Activated CD4-positive, alpha-beta T cell treated with anti-CD3 and anti-CD28 coated beads, Interleukin-2, amount 10 ng/mL, durations not matched to agents 24 days and 14 days (primary cell): ENCODE results near the gene ZFYVE9. TPM values are rescaled to one million over a fixed set of nuclear protein-coding genes. Genes with fewer than 3 reads are reported as not detected.

Experiments used
- DNase-seq: peaks from one replicate; pipeline ENCODE4 v3.0.0; 2022
- H3K27ac Mint-ChIP-seq: one replicate; pipeline ENCODE4 v1.8.0; 2022; ENCODE audit warnings: mild to moderate bottlenecking, mixed read lengths
- H3K27me3 Mint-ChIP-seq: one replicate; pipeline ENCODE4 v1.8.0; 2022; ENCODE audit warnings: mixed read lengths
- H3K36me3 Mint-ChIP-seq: one replicate; pipeline ENCODE4 v1.8.0; 2022; ENCODE audit warnings: low read depth, mild to moderate bottlenecking, mixed read lengths
- H3K4me1 Mint-ChIP-seq: one replicate; pipeline ENCODE4 v1.8.0; 2021; ENCODE audit warnings: mixed read lengths
- H3K4me3 Mint-ChIP-seq: one replicate; pipeline ENCODE4 v1.8.0; 2022; ENCODE audit warnings: mild to moderate bottlenecking, moderate library complexity, mixed read lengths
- H3K9me3 Mint-ChIP-seq: one replicate; pipeline ENCODE4 v1.8.0; 2021; ENCODE audit warnings: mixed read lengths
- intact Hi-C: fragments of 100-400 bp; cut with micrococcal nuclease; formaldehyde crosslinking; loops from one replicate; pipeline ENCODE4 v1.15.1; 2023
- total RNA-seq: library from RNA; stranded (reverse); gene quantifications from 2 replicates; pipeline ENCODE4 v1.2.3, GENCODE V29; 2022

ZFYVE9 gene
- total RNA-seq, 1 donor from 2014 or later = 3.9 TPM

GRCh38 chr1:52233463-52233862 is 91.6 kb downstream of the ZFYVE9 start:
- peaks cover 9% of the 10 kb centered on the region for H3K27me3 Mint-ChIP-seq
- no peaks in the 10 kb centered on the region for H3K4me1 Mint-ChIP-seq
- H3K9me3 Mint-ChIP-seq = no peaks in the 10 kb centered on the region
- H3K27ac Mint-ChIP-seq = no peak overlapping the region
- DNase-seq = no peak
- no peaks in the 10 kb centered on the region for H3K36me3 Mint-ChIP-seq
- no peak overlapping the region for H3K4me3 Mint-ChIP-seq
- intact Hi-C loops = no loop called here

GRCh38 chr1:52234014-52234413 is 92.1 kb downstream of the ZFYVE9 start:
- DNase-seq = no peak
- H3K27ac Mint-ChIP-seq = no peak overlapping the region
- intact Hi-C loops = no loop called here
- no peaks in the 10 kb centered on the region for H3K4me1 Mint-ChIP-seq
- peaks cover 9% of the 10 kb centered on the region for H3K27me3 Mint-ChIP-seq
- H3K4me3 Mint-ChIP-seq = no peak overlapping the region
- H3K36me3 Mint-ChIP-seq = no peaks in the 10 kb centered on the region
- no peaks in the 10 kb centered on the region for H3K9me3 Mint-ChIP-seq

- no peaks in the 10 kb centered on the region for H3K4me1 Mint-ChIP-seq
- intact Hi-C loops = no loop called here
- no peak for DNase-seq
- H3K9me3 Mint-ChIP-seq = no peaks in the 10 kb centered on the region
- no peaks in the 10 kb centered on the region for H3K36me3 Mint-ChIP-seq
- H3K27ac Mint-ChIP-seq = no peak overlapping the region
- H3K4me3 Mint-ChIP-seq = no peak overlapping the region
- H3K27me3 Mint-ChIP-seq = peaks cover 9% of the 10 kb centered on the region
These were observed 92.8 kb downstream of the ZFYVE9 start for GRCh38 chr1:52234708-52235107.

- no peaks in the 10 kb centered on the region for H3K9me3 Mint-ChIP-seq
- DNase-seq = no peak
- intact Hi-C loops = no loop called here
- no peak overlapping the region for H3K27ac Mint-ChIP-seq
- peaks cover 1% of the 10 kb centered on the region for H3K4me1 Mint-ChIP-seq
- H3K27me3 Mint-ChIP-seq = peaks cover 9% of the 10 kb centered on the region
- no peak overlapping the region for H3K4me3 Mint-ChIP-seq
- no peaks in the 10 kb centered on the region for H3K36me3 Mint-ChIP-seq
These were observed 93.8 kb downstream of the ZFYVE9 start for GRCh38 chr1:52235646-52236045.

- Mint-ChIP-seq H3K27me3 (peaks cover 9% of the 10 kb centered on the region), H3K4me3 (no peak overlapping the region), H3K9me3 (no peaks in the 10 kb centered on the region), H3K4me1 (peaks cover 1% of the 10 kb centered on the region), H3K36me3 (no peaks in the 10 kb centered on the region), H3K27ac (no peak overlapping the region)
- intact Hi-C loops = no loop called here
- no peak for DNase-seq
These were observed 95.5 kb downstream of the ZFYVE9 start for GRCh38 chr1:52237430-52237829.

- no peak for DNase-seq
- Mint-ChIP-seq H3K36me3 (no peaks in the 10 kb centered on the region), H3K9me3 (no peaks in the 10 kb centered on the region), H3K4me1 (peaks cover 1% of the 10 kb centered on the region), H3K4me3 (no peak overlapping the region), H3K27me3 (peaks cover 9% of the 10 kb centered on the region), H3K27ac (no peak overlapping the region)
- intact Hi-C loops = no loop called here
These were observed 96.6 kb downstream of the ZFYVE9 start for GRCh38 chr1:52238474-52238873.

GRCh38 chr1:52238887-52239707 is 97.2 kb downstream of the ZFYVE9 start:
- no peak for DNase-seq
- no peak overlapping the region for H3K27ac Mint-ChIP-seq
- H3K9me3 Mint-ChIP-seq = no peaks in the 10 kb centered on the region
- H3K4me3 Mint-ChIP-seq = no peak overlapping the region
- intact Hi-C loops = no loop called here
- H3K36me3 Mint-ChIP-seq = no peaks in the 10 kb centered on the region
- H3K27me3 Mint-ChIP-seq = peaks cover 9% of the 10 kb centered on the region
- H3K4me1 Mint-ChIP-seq = peaks cover 1% of the 10 kb centered on the region

GRCh38 chr1:52239708-52240001 is 97.8 kb downstream of the ZFYVE9 start:
- no peaks in the 10 kb centered on the region for H3K36me3 Mint-ChIP-seq

GRCh38 chr1:52240592-52241210 is 98.8 kb downstream of the ZFYVE9 start:
- Mint-ChIP-seq H3K4me1 (peaks cover 1% of the 10 kb centered on the region), H3K9me3 (no peaks in the 10 kb centered on the region), H3K4me3 (no peak overlapping the region), H3K27ac (no peak overlapping the region), H3K27me3 (peaks cover 9% of the 10 kb centered on the region), H3K36me3 (no peaks in the 10 kb centered on the region)
- no peak for DNase-seq
- intact Hi-C loops = no loop called here

More at GRCh38 chr1:52239708-52240001, 97.8 kb downstream of the ZFYVE9 start:
- Mint-ChIP-seq H3K27me3 (peaks cover 9% of the 10 kb centered on the region), H3K27ac (no peak overlapping the region), H3K4me3 (no peak overlapping the region), H3K9me3 (no peaks in the 10 kb centered on the region), H3K4me1 (peaks cover 1% of the 10 kb centered on the region)
- DNase-seq = no peak
- intact Hi-C loops = no loop called here

GRCh38 chr1:52243221-52243987 is 101.5 kb downstream of the ZFYVE9 start:
- H3K9me3 Mint-ChIP-seq = no peaks in the 10 kb centered on the region

GRCh38 chr1:52249831-52250230 is 107.9 kb downstream of the ZFYVE9 start:
- Mint-ChIP-seq H3K4me3 (no peak overlapping the region), H3K4me1 (no peaks in the 10 kb centered on the region), H3K27me3 (no peaks in the 10 kb centered on the region), H3K9me3 (no peaks in the 10 kb centered on the region), H3K27ac (no peak overlapping the region), H3K36me3 (no peaks in the 10 kb centered on the region)
- no peak for DNase-seq
- intact Hi-C loops = no loop called here

More at GRCh38 chr1:52243221-52243987, 101.5 kb downstream of the ZFYVE9 start:
- Mint-ChIP-seq H3K4me1 (peaks cover 1% of the 10 kb centered on the region), H3K27me3 (no peaks in the 10 kb centered on the region), H3K36me3 (no peaks in the 10 kb centered on the region), H3K4me3 (no peak overlapping the region), H3K27ac (no peak overlapping the region)
- DNase-seq = no peak
- intact Hi-C loops = no loop called here

- Mint-ChIP-seq H3K4me3 (no peak overlapping the region), H3K4me1 (no peaks in the 10 kb centered on the region), H3K36me3 (no peaks in the 10 kb centered on the region), H3K27me3 (no peaks in the 10 kb centered on the region), H3K9me3 (no peaks in the 10 kb centered on the region), H3K27ac (no peak overlapping the region)
- DNase-seq = no peak
- intact Hi-C loops = no loop called here
These were observed 111.5 kb downstream of the ZFYVE9 start for GRCh38 chr1:52253421-52253820.

GRCh38 chr1:52259886-52260285 is 118.0 kb downstream of the ZFYVE9 start:
- no peak for DNase-seq
- H3K36me3 Mint-ChIP-seq = no peaks in the 10 kb centered on the region
- intact Hi-C loops = no loop called here
- no peaks in the 10 kb centered on the region for H3K4me1 Mint-ChIP-seq
- no peak overlapping the region for H3K4me3 Mint-ChIP-seq
- H3K27me3 Mint-ChIP-seq = no peaks in the 10 kb centered on the region
- no peaks in the 10 kb centered on the region for H3K9me3 Mint-ChIP-seq
- no peak overlapping the region for H3K27ac Mint-ChIP-seq
